Adrenal gland (tissue), 5 donors: ENCODE measurements around the gene RAC3.

ENCODE experiments used
- CTCF ChIP-seq, 6 experiments: fragments of 450-650 bp in 4 of 6; fragments of 200-600 bp in 2 of 6; sonication (generic) in 1 of 6; IDR thresholded peaks; 1 replicate in 5 of 6; 2 replicates in 1 of 6; pipeline versions ENCODE4 v1.5.1 to v1.8.0; 2016 to 2021; ENCODE audit warnings: antibody characterized with exemption in 6 of 6, mild to moderate bottlenecking in 2 of 6, moderate library complexity in 1 of 6
- POLR2A ChIP-seq, 2 donors: fragments of 450-650 bp; IDR thresholded peaks; one replicate each; pipeline ENCODE4 v1.6.1; 2017; ENCODE audit warnings: antibody characterized with exemption in 2 of 2, mild to moderate bottlenecking in 2 of 2, moderate library complexity in 1 of 2
- donor health status: DM: no; HTN: no; CAD: no.

- TF ChIP-seq POLR2A (IDR thresholded peaks at IDR 0.05) = no peak
- no peak for TF ChIP-seq CTCF (IDR thresholded peaks at IDR 0.05)
Observed at GRCh38 chr17:81998691-81999438, 32.6 kb upstream of the RAC3 start.
